Aortic smooth muscle cell (primary cell): ENCODE results near the gene PPL. TPM values are rescaled to one million over a fixed set of nuclear protein-coding genes. Genes with fewer than 3 reads are reported as not detected.

Experiments
- total RNA-seq: library from RNA; depleted of rRNA; stranded (reverse); fragments of >200 nt; gene quantifications from 2 replicates; pipeline ENCODE4 v1.2.3, GENCODE V29; 2014

Gene PPL
- total RNA-seq: 12.2 and 15.2 TPM in 2 replicates

GRCh38 chr16:4936991-4937781 lies at the start of gene PPL:
PPL (minus strand) TSS chr16:4937148; CDS start chr16:4937045, 103 bp downstream.

GRCh38 chr16:4957720-4958509 lies 21.0 kb upstream of the PPL start, which contains the start of gene SEC14L5:
SEC14L5 (plus strand) TSS chr16:4958330; CDS start chr16:4959324, 994 bp downstream.

GRCh38 chr16:4846901-4847773 lies 89.8 kb downstream of the PPL start, which contains the start of the genes GLYR1 and UBN1:
GLYR1 (minus strand) TSS chr16:4847288; CDS start chr16:4847265, 23 bp downstream.
UBN1 (plus strand) TSS chr16:4847481; CDS start chr16:4852918, 5,437 bp downstream.

Other genes starting within 250 kb of the PPL start
- gene NUDT16L1, start 243.6 kb downstream of the PPL start, total RNA-seq: 18.9 and 24.7 TPM in 2 replicates
- 19.4 and 21.8 TPM in 2 replicates for gene ANKS3, start 202.9 kb downstream of the PPL start, total RNA-seq
- 1.1 and 1.3 TPM in 2 replicates for gene DNAAF8, start 202.6 kb downstream of the PPL start, total RNA-seq
- gene ZNF500, start 170.0 kb downstream of the PPL start, total RNA-seq: 4.9 TPM in 2 replicates
- gene SEPTIN12, start 148.8 kb downstream of the PPL start, total RNA-seq: not detected in 2 replicates
- gene SMIM22, start 141.8 kb downstream of the PPL start, total RNA-seq: not detected in 2 replicates
- 9.5 and 9.9 TPM in 2 replicates for gene ROGDI, start 134.5 kb downstream of the PPL start, total RNA-seq
- gene GLYR1, start 89.9 kb downstream of the PPL start, total RNA-seq: 43.9 and 52.4 TPM in 2 replicates
- gene UBN1, start 89.7 kb downstream of the PPL start, total RNA-seq: 19.0 and 23.9 TPM in 2 replicates
- gene SEC14L5, start 21.2 kb upstream of the PPL start, total RNA-seq: 0.13 and 0.19 TPM in 2 replicates
- 18.2 and 19.8 TPM in 2 replicates for gene NAGPA, start 96.8 kb upstream of the PPL start, total RNA-seq
- 0.92 and 1.4 TPM in 2 replicates for gene C16orf89, start 128.8 kb upstream of the PPL start, total RNA-seq
- 26.8 and 36.9 TPM in 2 replicates for gene ALG1, start 134.7 kb upstream of the PPL start, total RNA-seq
- 7.5 and 9.8 TPM in 2 replicates for gene EEF2KMT, start 160.6 kb upstream of the PPL start, total RNA-seq